Prostate gland (tissue), 2 donors: Measurements from ENCODE around the gene ZC3H12C. TPM values are rescaled to one million over a fixed set of nuclear protein-coding genes. Genes with fewer than 3 reads are reported as not detected.

Experiments
- DNase-seq: peaks from one replicate; pipeline ENCODE4 v3.0.0-alpha.2; 2019; ENCODE audit warnings: low spot score
- H3K27ac ChIP-seq, 2 donors: fragments of 200-600 bp; sonication (generic); 2 replicates each; pipeline ENCODE4 v1.5.1; 2017 to 2019
- H3K27me3 ChIP-seq: fragments of 200-600 bp; sonication (generic); replicated peaks from 2 replicates; pipeline ENCODE4 v1.5.1; 2019; ENCODE audit not compliant: insufficient read depth
- H3K36me3 ChIP-seq, 2 donors: fragments of 200-600 bp; sonication (generic); 1 replicate in 1 of 2; 2 replicates in 1 of 2; pipeline versions ENCODE4 v1.5.1 to v1.8.1; 2017 to 2019
- H3K4me1 ChIP-seq: fragments of 200-600 bp; sonication (generic); replicated peaks from 2 replicates; pipeline ENCODE4 v1.5.1; 2019
- H3K4me3 ChIP-seq, 2 donors: fragments of 200-600 bp; sonication (generic); 2 replicates each; pipeline ENCODE4 v1.5.1; 2017 to 2019
- H3K9me3 ChIP-seq: fragments of 200-600 bp; sonication (generic); 2 replicates; pipeline ENCODE4 v1.5.1; 2017
- CTCF ChIP-seq, 4 experiments: fragments of 200-600 bp in 2 of 4; fragments of 450-650 bp in 2 of 4; sonication (generic) in 2 of 4; IDR thresholded peaks; 1 replicate in 3 of 4; 2 replicates in 1 of 4; pipeline ENCODE4 v1.5.1; 2016 to 2019; ENCODE audit warnings: antibody characterized with exemption in 4 of 4, mild to moderate bottlenecking in 2 of 4, moderate library complexity in 2 of 4
- POLR2A ChIP-seq: fragments of 450-650 bp; IDR thresholded peaks from one replicate; pipeline ENCODE4 v1.6.1; 2016; ENCODE audit warnings: antibody characterized with exemption, mild to moderate bottlenecking
- POLR2AphosphoS5 ChIP-seq: sonication (generic); formaldehyde crosslinking; IDR thresholded peaks from one replicate; pipeline ENCODE4 v1.6.1; 2017; ENCODE audit warnings: antibody characterized with exemption
- WGBS: methylation state at CpG from one replicate; pipeline ENCODE4 v1.1.5; 2018; 5-methylcytosine and 5-hydroxymethylcytosine counted together
- intact Hi-C: fragments of 100-400 bp; cut with DNase I; formaldehyde crosslinking; loops from one replicate; pipeline ENCODE4 v1.14.2; 2022
- total RNA-seq, 2 donors: library from RNA; depleted of rRNA; stranded (reverse); fragments of >200 nt; gene quantifications; one replicate each; pipeline ENCODE4 v1.1.0, GENCODE V29; 2016

The ZC3H12C gene
- total RNA-seq, 2 donors from 2014 or later: 6.5 to 11.9 TPM

DNA sequence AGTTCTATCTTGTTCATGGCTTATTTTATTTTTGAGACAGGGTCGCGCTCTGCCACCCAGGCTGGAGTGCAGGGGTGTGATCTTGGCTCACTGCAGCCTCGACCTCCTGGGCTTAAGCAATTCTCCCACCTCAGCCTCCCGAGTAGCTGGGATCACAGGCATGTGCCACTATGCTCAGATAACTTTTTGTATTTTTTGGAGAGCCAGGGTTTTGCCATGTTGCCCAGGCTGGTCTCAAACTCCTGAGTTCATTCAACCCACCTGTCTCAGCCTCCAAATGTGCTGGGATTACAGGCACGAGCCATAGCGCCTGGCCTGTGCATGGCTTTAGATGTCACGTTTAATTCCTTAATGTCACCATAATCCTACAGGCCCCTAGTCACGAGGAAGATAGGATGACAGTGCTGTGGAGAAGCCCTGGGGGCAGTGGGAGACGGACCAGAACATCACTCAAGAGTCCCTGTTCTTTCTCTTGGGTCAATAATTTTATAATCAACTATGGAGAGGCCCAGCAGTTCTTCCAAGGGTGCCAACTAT is 103.8 kb downstream of the ZC3H12C start:
- Histone ChIP-seq H3K36me3 (no peaks in the 10 kb centered on the region), H3K4me3 (no peak overlapping the region), H3K27ac (no peak overlapping the region), H3K27me3 (no peaks in the 10 kb centered on the region), H3K4me1 (no peaks in the 10 kb centered on the region), H3K9me3 (no peaks in the 10 kb centered on the region)
- intact Hi-C loops: loop anchor here (10.0 kb wide), 2 partner anchors 252 to 838 kb away; no protein-coding TSS in a partner anchor
- DNase-seq: no peak
- WGBS: 84% methylated on average over 9 of the region's 9 CpGs
- TF ChIP-seq POLR2AphosphoS5 (no peak), CTCF (IDR thresholded peaks at IDR 0.05) (no peak), POLR2A (no peak)

DNA sequence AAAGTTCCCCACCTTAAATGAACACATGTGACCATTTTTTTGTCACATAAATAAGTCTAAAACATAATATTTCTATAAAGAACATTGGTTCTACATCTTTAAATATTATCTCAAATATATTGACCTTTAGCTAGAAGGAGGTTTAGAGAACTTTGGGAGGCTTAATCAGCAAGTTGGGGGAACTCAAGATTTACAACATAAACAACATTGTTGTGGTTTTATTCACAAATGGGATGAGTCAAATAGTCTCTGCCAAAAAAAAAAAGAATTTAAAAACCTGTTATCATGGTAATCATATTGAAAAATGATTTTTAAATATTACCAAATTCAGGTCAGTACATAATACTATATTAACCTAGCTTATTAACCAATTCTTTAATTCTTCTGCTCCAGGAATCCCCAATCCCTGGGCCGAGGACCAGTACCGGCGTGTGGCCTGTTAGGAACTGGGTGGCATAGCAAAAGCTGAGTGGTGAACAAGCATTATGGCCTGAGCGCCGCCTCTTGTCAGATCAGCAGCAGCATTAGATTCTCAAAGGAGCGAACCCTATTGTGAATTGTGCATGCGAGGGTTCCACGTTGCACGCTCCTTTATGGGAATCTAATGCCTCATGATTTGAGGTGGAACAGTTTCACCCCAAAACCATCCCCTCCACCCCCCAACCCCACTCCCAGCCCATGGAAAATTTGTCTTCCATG is 105.0 kb downstream of the ZC3H12C start:
- no peak overlapping the region for H3K27ac ChIP-seq
- no peak overlapping the region for H3K4me3 ChIP-seq
- no peaks in the 10 kb centered on the region for H3K4me1 ChIP-seq
- no peak for TF ChIP-seq POLR2A
- intact Hi-C loops: loop anchor here (10.0 kb wide), 2 partner anchors 253 to 837 kb away; no protein-coding TSS in a partner anchor
- 96% methylated on average over 9 of the region's 9 CpGs for WGBS
- no peaks in the 10 kb centered on the region for H3K27me3 ChIP-seq
- H3K36me3 ChIP-seq: no peaks in the 10 kb centered on the region
- DNase-seq: no peak
- H3K9me3 ChIP-seq: no peaks in the 10 kb centered on the region

DNA sequence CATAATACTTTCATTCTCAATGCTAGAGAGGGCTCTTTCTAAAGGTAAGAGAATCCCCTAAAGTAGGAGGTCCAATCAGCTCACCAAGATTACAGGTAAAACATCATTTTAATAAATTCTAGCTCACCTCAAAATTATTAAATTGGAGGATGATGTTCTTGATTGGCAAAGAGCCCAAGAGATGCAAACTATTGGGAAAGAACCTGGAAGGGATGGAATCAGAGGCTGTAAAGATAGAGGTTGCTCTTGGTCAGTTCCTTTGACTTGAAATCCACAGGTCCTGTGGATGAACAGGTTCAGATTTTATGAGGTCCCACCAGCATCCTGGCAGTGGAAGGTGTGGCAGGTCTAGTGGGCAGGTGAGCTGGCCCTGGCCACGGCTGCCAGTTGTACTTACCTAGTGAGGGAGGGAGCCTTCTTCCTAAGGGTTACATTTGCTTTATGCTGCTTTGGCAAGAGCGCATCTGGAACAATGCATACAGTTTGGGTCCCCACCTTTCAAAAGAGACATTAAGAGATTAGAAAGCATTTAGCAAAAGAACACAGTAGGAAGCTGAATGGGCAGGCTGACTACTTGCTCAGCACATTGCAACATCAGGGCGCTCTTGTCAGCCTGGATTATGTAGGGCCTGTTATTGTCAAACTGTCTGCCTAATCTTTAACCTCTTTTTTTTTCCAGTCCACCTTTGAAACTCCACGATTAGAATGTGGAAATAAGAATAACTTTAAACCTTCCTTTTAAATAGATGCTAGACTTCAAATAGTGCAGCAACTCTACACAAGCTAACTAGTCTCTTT is 106.2 kb downstream of the ZC3H12C start:
- 76% methylated on average over 4 of the region's 4 CpGs for WGBS
- no peak for DNase-seq
- TF ChIP-seq POLR2AphosphoS5 (no peak), CTCF (IDR thresholded peaks at IDR 0.05) (no peak), POLR2A (no peak)
- Histone ChIP-seq H3K4me1 (no peaks in the 10 kb centered on the region), H3K36me3 (no peaks in the 10 kb centered on the region), H3K27me3 (no peaks in the 10 kb centered on the region), H3K9me3 (no peaks in the 10 kb centered on the region), H3K27ac (no peak overlapping the region), H3K4me3 (no peak overlapping the region)
- intact Hi-C loops: loop anchor here (10.0 kb wide), 2 partner anchors 255 to 835 kb away; no protein-coding TSS in a partner anchor

GRCh38 chr11:110200241-110200640 is 107.0 kb downstream of the ZC3H12C start:
- WGBS: 80% methylated on average over 6 of the region's 6 CpGs
- intact Hi-C loops: loop anchor here (2.0 to 5.0 kb wide), 2 partner anchors 177 to 232 kb away; no protein-coding TSS in a partner anchor
- DNase-seq: no peak
- H3K9me3 ChIP-seq: no peaks in the 10 kb centered on the region
- no peaks in the 10 kb centered on the region for H3K36me3 ChIP-seq
- no peak overlapping the region for H3K27ac ChIP-seq
- H3K4me1 ChIP-seq: no peaks in the 10 kb centered on the region
- H3K4me3 ChIP-seq: no peak overlapping the region
- TF ChIP-seq POLR2AphosphoS5 (no peak), CTCF (IDR thresholded peaks at IDR 0.05) (no peak), POLR2A (no peak)
- H3K27me3 ChIP-seq: no peaks in the 10 kb centered on the region

DNA sequence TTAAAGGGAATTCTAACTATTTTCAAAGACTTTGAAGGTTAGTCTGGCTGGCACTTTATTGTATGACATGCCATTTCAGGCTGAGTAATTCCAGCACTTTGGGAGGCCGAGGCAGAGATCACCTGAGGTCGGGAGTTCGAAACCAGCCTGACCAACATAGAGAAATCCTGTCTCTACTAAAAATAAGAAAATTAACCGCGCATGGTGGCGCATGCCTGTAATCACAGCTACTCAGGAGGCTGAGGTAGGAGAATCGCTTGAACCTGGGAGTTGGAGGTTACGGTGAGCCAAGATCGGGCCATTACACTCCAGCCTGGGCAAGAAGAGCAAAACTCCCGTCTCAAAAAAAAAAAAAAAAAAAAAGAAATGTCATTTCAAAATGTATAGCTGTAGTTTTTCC is 107.6 kb downstream of the ZC3H12C start:
- intact Hi-C loops: loop anchor here (2.0 to 5.0 kb wide), 2 partner anchors 176 to 231 kb away; no protein-coding TSS in a partner anchor
- 85% methylated on average over 10 of the region's 10 CpGs for WGBS

More for the DNA sequence above, 107.6 kb downstream of the ZC3H12C start:
- no peak for DNase-seq
- no peak overlapping the region for H3K27ac ChIP-seq
- no peak overlapping the region for H3K4me3 ChIP-seq
- H3K27me3 ChIP-seq: no peaks in the 10 kb centered on the region
- H3K36me3 ChIP-seq: no peaks in the 10 kb centered on the region
- no peaks in the 10 kb centered on the region for H3K4me1 ChIP-seq
- H3K9me3 ChIP-seq: no peaks in the 10 kb centered on the region
- TF ChIP-seq CTCF (IDR thresholded peaks at IDR 0.05) (no peak), POLR2AphosphoS5 (no peak), POLR2A (no peak)
